SHP77 treated with DMSO at 0.1 percent for 48 hours (cell line): ENCODE measurements around the gene PRAMEF27.
"Not testable (repeated sequence)": the region's sequence is repeated elsewhere in the genome, so short reads cannot be mapped to it uniquely, and the experiment has no call there.

ENCODE experiments used
- DNase-seq: peaks from one replicate; lab custom pipeline; 2025; lab: John Stamatoyannopoulos, UW

The PRAMEF27 gene

GRCh38 chr1:13056475-13056874 is at the start of gene PRAMEF27:
TSS of gene PRAMEF27 (minus strand) at chr1:13056575. CDS start at chr1:13053659, 2,916 bp downstream.
- DNase-seq, result not testable (repeated sequence)

DNA sequence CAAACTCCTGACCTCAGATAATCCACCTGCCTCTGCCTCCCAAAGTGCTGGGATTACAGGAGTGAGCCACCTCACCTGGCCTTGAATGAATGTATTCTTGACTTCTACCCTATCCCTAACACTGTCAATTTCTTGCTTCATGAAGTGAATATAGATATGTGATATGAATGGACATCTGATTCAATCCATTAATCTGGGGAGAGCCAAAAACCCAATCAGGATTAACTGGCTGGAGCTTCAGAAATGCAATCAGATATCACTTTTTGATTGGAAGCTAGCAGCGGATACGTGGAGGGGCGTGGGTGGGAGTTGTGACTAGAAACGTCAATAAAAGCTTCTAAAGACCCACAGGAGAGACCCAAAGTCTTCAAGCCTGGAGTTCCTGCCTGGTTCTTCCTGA is 14.1 kb upstream of the PRAMEF27 start, which contains the start of gene PRAMEF25:
TSS of gene PRAMEF25 (plus strand) at position 301 of the 400 bp plus-strand sequence. CDS start 2,920 bp downstream, outside the sequence.
- DNase-seq, result not testable (repeated sequence)

GRCh38 chr1:13019846-13020245 is 36.5 kb downstream of the PRAMEF27 start:
- not testable (repeated sequence) for DNase-seq

DNA sequence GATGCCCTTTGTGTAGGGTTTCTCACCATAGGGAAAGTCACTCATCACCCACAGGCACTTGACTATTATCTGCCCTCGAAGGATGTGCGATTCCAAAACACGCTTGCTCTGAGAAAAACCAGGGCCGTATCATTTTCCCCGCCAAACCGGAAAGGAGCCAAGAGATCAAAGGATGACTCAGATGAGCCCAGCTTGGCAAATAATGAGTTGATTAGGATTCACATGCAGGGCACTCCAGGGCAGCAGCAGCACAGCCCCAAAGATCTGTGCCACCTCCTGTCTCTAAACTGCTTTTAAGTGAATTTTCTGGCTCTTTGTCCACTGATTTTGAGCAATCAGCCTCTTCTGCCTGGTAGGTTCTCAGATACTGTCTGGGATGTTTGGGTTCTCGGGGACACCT is 44.4 kb downstream of the PRAMEF27 start:
- not testable (repeated sequence) for DNase-seq

DNA sequence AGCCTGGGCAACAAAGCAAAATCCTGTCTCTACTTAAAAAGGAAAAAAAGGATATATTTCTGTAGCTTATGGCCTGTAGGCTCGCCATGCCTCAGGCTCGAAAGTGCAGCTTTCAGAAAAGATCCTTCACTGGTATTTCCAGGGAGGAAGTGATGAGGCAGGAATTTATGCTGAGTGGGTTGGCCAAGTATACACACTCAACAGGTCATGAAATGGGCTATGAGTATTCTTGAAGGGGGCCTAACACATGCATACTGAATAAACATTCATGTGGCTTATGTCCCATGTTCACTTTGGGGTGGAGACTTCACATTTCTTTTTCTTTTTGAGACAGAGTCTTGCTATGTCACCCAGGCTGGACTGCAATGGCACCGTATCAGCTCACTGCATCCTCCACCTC is 47.0 kb downstream of the PRAMEF27 start:
- DNase-seq, result not testable (repeated sequence)

- DNase-seq, result not testable (repeated sequence)
Observed at GRCh38 chr1:13005732-13006131, 50.6 kb downstream of the PRAMEF27 start.
